GM23338 (cell line): ENCODE results near the gene TMEM178B. TPM values are rescaled to one million over a fixed set of nuclear protein-coding genes. Genes with fewer than 3 reads are reported as not detected.

Experiments
- ATAC-seq: fragments of 200-7000 bp; cut with Tn5 transposase; 3 replicates; pipeline ENCODE4 v1.9.1; 2020
- DNase-seq: peaks from one replicate; pipeline ENCODE4 v3.0.0-alpha.2; 2015; ENCODE audit warnings: low spot score
- H2AFZ ChIP-seq: fragments of 200-600 bp; sonication (generic); 2 replicates; pipeline ENCODE4 v1.8.0; 2016; ENCODE audit warnings: antibody characterized with exemption, mild to moderate bottlenecking, moderate library complexity
- H3F3A ChIP-seq: fragments of 200-600 bp; sonication (generic); replicated peaks from 2 replicates; pipeline ENCODE4 v1.8.0; 2017; ENCODE audit warnings: antibody characterized with exemption, mixed run types, low read depth
- H3K27ac ChIP-seq: fragments of 200-600 bp; sonication (generic); 2 replicates; pipeline ENCODE4 v1.6.1; 2016; ENCODE audit warnings: low read depth
- H3K27me3 ChIP-seq: fragments of 200-600 bp; sonication (generic); 2 replicates; pipeline ENCODE4 v1.8.0; 2016; ENCODE audit warnings: mild to moderate bottlenecking, mixed run types, moderate library complexity; ENCODE audit not compliant: insufficient read depth
- H3K36me3 ChIP-seq: fragments of 200-600 bp; sonication (generic); 2 replicates; pipeline ENCODE4 v1.8.0; 2016; ENCODE audit warnings: mild to moderate bottlenecking; ENCODE audit not compliant: insufficient read depth
- H3K4me1 ChIP-seq: fragments of 200-600 bp; sonication (generic); 2 replicates; pipeline ENCODE4 v1.8.0; 2016; ENCODE audit warnings: mild to moderate bottlenecking, moderate library complexity; ENCODE audit not compliant: insufficient read depth
- H3K4me2 ChIP-seq: fragments of 200-600 bp; sonication (generic); 2 replicates; pipeline ENCODE4 v1.7.1; 2017; ENCODE audit warnings: mixed run types
- H3K4me3 ChIP-seq: fragments of 200-600 bp; sonication (generic); 2 replicates; pipeline ENCODE4 v1.6.1; 2016; ENCODE audit warnings: mixed run types
- H3K79me2 ChIP-seq: fragments of 200-600 bp; sonication (generic); replicated peaks from 2 replicates; pipeline ENCODE4 v1.8.0; 2017; ENCODE audit warnings: mild to moderate bottlenecking; ENCODE audit not compliant: insufficient read depth
- H3K9me2 ChIP-seq: fragments of 200-600 bp; sonication (generic); 2 replicates; pipeline ENCODE4 v1.8.0; 2017; ENCODE audit not compliant: insufficient read depth
- H4K20me1 ChIP-seq: fragments of 200-600 bp; sonication (generic); replicated peaks from 2 replicates; pipeline ENCODE4 v1.8.0; 2017; ENCODE audit warnings: mild to moderate bottlenecking; ENCODE audit not compliant: insufficient read depth
- H3K27ac Mint-ChIP-seq: 2 replicates; pipeline ENCODE4 v1.8.0; 2020; ENCODE audit warnings: inconsistent platforms, mild to moderate bottlenecking, moderate library complexity, mixed read lengths
- H3K27me3 Mint-ChIP-seq: 3 replicates; pipeline ENCODE4 v1.8.0; 2022; ENCODE audit warnings: low read depth, mild to moderate bottlenecking, moderate library complexity, mixed read lengths, inconsistent platforms; ENCODE audit not compliant: insufficient read depth, poor library complexity
- H3K36me3 Mint-ChIP-seq: 3 replicates; pipeline ENCODE4 v1.8.0; 2021; ENCODE audit warnings: low read depth, mild to moderate bottlenecking, inconsistent platforms, moderate library complexity, mixed read lengths
- H3K4me1 Mint-ChIP-seq: 3 replicates; pipeline ENCODE4 v1.8.0; 2020; ENCODE audit warnings: mild to moderate bottlenecking, inconsistent platforms, mixed read lengths
- H3K4me3 Mint-ChIP-seq: 3 replicates; pipeline ENCODE4 v1.8.0; 2021; ENCODE audit warnings: moderate library complexity, mild to moderate bottlenecking, inconsistent platforms, mixed read lengths
- H3K9me3 Mint-ChIP-seq: 3 replicates; pipeline ENCODE4 v1.8.0; 2020; ENCODE audit warnings: moderate library complexity, mild to moderate bottlenecking, inconsistent platforms, mixed read lengths
- CREB1 ChIP-seq: fragments of 250-450 bp; sonication (Bioruptor Pico); IDR thresholded peaks from 2 replicates; pipeline ENCODE4 v1.5.0; 2020; ENCODE audit warnings: low read depth, mild to moderate bottlenecking, moderate library complexity
- CTCF ChIP-seq, 2 experiments: fragments of 200-600 bp in 1 of 2; sonication (generic) in 1 of 2; conservative IDR thresholded peaks; 2 replicates each; pipeline versions ENCODE4 v1.5.1 to v1.6.1; 2016 to 2017; ENCODE audit warnings: antibody characterized with exemption in 2 of 2, low read depth in 2 of 2, mild to moderate bottlenecking in 2 of 2, moderate library complexity in 1 of 2
- ETS1 ChIP-seq: IDR thresholded peaks from 2 replicates; pipeline ENCODE4 v1.6.1; 2016; ENCODE audit warnings: antibody characterized with exemption
- EZH2phosphoT487 ChIP-seq: fragments of 200-600 bp; sonication (generic); IDR thresholded peaks from one replicate; pipeline ENCODE4 v1.8.1; 2018; ENCODE audit warnings: antibody characterized with exemption; ENCODE audit not compliant: unreplicated experiment
- POLR2AphosphoS5 ChIP-seq: IDR thresholded peaks from 2 replicates; pipeline ENCODE4 v1.6.1; 2016; ENCODE audit warnings: antibody characterized with exemption, low read depth
- STAT1 ChIP-seq: IDR thresholded peaks from one replicate; pipeline ENCODE4 v1.6.1; 2016; ENCODE audit warnings: antibody characterized with exemption; ENCODE audit not compliant: unreplicated experiment
- ZNF114 ChIP-seq: fragments of 250-450 bp; sonication (Bioruptor Pico); IDR thresholded peaks from 2 replicates; pipeline ENCODE4 v1.5.0; 2020; ENCODE audit warnings: mild to moderate bottlenecking, moderate library complexity
- ZNF462 ChIP-seq: fragments of 250-450 bp; sonication (Bioruptor Pico); IDR thresholded peaks from 2 replicates; pipeline ENCODE4 v1.5.0; 2020; ENCODE audit warnings: mild to moderate bottlenecking, moderate library complexity
- polyA plus RNA-seq: library from polyadenylated mRNA; unstranded; fragments of >200 nt; fragmentation: Nextera tagmentation; extraction: Ambion mirVana; gene quantifications from 2 replicates; pipeline ENCODE4 v1.2.1, GENCODE V29; 2016
- total RNA-seq: library from RNA; depleted of rRNA; stranded (reverse); fragments of >200 nt; shearing (Covaris generic); gene quantifications from 2 replicates; pipeline ENCODE4 v1.2.3, GENCODE V29; 2014

TMEM178B gene
- total and polyA plus RNA-seq, 2 experiments from 2014 or later, result 4.9 to 15.6 TPM

GRCh38 chr7:141456298-141456697 lies 382.4 kb downstream of the TMEM178B start:
- Histone ChIP-seq H3K27me3 (no peaks in the 10 kb centered on the region), H3K4me1 (0 out of 2 replicates have a peak, but pooled peaks cover 4% of the 10 kb centered on the region), H2AFZ (no peak overlapping the region), H3F3A (no peaks in the 10 kb centered on the region), H3K36me3 (no peaks in the 10 kb centered on the region), H4K20me1 (no peaks in the 10 kb centered on the region), H3K79me2 (no peaks in the 10 kb centered on the region), H3K4me2 (no peak overlapping the region), H3K4me3 (no peak overlapping the region), H3K9me2 (peaks cover 5% of the 10 kb centered on the region; the same call in 1 of the 2 replicates), H3K27ac (no peak overlapping the region)
- peaks cover 7% of the 10 kb centered on the region; the same call in 2 of the 3 replicates for H3K4me1 Mint-ChIP-seq
- H3K36me3 Mint-ChIP-seq, result no peaks in the 10 kb centered on the region
- H3K9me3 Mint-ChIP-seq, result no peaks in the 10 kb centered on the region
- peaks cover 7% of the 10 kb centered on the region for H3K27me3 Mint-ChIP-seq
- DNase-seq (no peak), ATAC-seq (no peak)
- no peak for TF ChIP-seq ETS1
- TF ChIP-seq ZNF462, result no peak
- TF ChIP-seq STAT1, result no peak
- no peak for TF ChIP-seq POLR2AphosphoS5
- no peak for TF ChIP-seq EZH2phosphoT487
- no peak for TF ChIP-seq ZNF114 (CRISPR knock-in tag)
- TF ChIP-seq CTCF (conservative IDR thresholded peaks at IDR 0.05; ENCODE audit: low read depth in 2 of 2), result no peak
- TF ChIP-seq CREB1 (CRISPR knock-in tag), result no peak
- no peak overlapping the region for H3K4me3 Mint-ChIP-seq
- H3K27ac Mint-ChIP-seq, result no peak overlapping the region
